ENCODE measurements around the gene MACROD1.

Gene MACROD1

DNA sequence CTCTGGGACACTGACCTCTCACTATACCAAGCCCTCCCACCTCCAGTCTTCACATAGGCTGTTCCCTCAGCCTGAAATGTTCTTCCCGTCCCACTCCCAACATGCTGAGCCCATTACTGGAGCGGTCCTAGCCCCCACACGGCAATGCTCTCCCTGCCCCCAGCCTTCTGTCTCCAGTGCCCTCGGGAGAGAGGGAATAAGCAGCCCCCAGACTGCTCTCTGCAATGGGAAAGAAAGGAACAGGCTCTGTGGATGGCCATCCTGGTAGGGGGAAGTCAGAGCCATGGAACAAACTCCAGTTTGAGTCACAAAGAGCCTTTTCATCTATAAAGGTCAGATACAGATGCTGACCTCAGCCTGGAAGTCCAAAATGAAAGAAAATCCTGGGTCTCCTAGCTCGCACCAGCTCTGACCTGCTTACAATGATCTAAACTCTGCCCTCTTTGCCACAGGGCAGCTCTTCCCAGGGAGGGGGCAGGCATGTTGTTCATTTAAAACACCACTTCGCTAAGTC is 67.5 kb downstream of the MACROD1 start:
- Histone ChIP-seq H3K27me3 (replicated peaks; ENCODE audit: control insufficient read depth, insufficient read depth, low read length) (no peaks in the 10 kb centered on the region; the same call in none of the 2 replicates), H3K4me3 (replicated peaks; ENCODE audit: low read depth, low read length) (no peak overlapping the region), H3K36me3 (ENCODE audit: control insufficient read depth, insufficient read depth, low read length) (no peaks in the 10 kb centered on the region)
- TF ChIP-seq, protein P1, sequence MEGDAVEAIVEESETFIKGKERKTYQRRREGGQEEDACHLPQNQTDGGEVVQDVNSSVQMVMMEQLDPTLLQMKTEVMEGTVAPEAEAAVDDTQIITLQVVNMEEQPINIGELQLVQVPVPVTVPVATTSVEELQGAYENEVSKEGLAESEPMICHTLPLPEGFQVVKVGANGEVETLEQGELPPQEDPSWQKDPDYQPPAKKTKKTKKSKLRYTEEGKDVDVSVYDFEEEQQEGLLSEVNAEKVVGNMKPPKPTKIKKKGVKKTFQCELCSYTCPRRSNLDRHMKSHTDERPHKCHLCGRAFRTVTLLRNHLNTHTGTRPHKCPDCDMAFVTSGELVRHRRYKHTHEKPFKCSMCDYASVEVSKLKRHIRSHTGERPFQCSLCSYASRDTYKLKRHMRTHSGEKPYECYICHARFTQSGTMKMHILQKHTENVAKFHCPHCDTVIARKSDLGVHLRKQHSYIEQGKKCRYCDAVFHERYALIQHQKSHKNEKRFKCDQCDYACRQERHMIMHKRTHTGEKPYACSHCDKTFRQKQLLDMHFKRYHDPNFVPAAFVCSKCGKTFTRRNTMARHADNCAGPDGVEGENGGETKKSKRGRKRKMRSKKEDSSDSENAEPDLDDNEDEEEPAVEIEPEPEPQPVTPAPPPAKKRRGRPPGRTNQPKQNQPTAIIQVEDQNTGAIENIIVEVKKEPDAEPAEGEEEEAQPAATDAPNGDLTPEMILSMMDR (IDR thresholded peaks at IDR 0.05; ENCODE audit: insufficient read depth, low read length, poor library complexity, severe bottlenecking) = no peak
- DNase-seq (ENCODE audit: extremely low read depth, insufficient read length) = no peak

DNA sequence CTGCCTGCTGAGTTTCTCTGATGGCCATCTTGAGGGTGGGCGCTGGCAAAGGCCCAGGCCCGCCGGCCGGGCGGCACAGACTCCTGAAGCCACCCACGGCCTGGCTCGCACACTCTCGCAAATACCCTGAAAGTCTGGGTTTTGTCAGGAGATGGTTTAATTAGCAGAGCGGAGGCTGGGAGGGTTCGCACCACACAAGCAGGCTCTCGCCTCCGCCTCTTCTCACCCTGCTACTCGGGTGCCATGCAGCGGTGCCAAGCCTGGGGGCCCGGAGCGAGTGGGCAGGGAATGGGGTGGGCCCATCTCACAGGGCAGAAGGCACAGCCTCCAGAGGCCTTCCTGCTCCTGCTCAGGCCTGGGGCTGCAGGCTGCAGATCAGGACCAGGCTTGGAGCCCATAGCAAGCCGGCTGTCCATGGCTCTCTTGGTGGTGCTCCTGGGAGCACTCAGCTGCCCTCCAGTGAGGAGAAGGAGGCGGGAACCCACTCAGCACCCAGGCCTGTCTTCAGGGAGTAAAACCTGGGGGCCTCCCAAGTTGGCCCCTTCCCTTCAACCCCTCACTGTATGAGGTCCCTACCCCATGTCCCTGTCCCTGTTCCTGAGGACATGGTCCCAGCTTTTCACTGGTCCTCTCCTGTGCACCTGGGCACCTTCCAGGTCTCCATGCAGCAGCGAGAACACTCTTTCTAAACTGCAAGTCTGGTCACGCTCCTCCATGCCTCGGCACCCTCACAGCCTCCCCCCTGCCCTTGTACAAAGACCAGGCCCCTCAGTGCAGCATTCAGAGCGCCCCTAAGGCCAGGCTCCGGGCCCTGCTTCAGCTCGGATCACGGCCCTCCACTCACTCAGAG is 68.2 kb downstream of the MACROD1 start:
- H3K27me3 ChIP-seq (replicated peaks; ENCODE audit: control insufficient read depth, insufficient read depth, low read length) = no peaks in the 10 kb centered on the region; the same call in none of the 2 replicates
- no peak overlapping the region for H3K4me3 ChIP-seq (replicated peaks; ENCODE audit: low read depth, low read length)
- DNase-seq (ENCODE audit: extremely low read depth, insufficient read length) = no peak
- TF ChIP-seq, protein P1 (IDR thresholded peaks at IDR 0.05; ENCODE audit: insufficient read depth, low read length, poor library complexity, severe bottlenecking) = no peak
- H3K36me3 ChIP-seq (ENCODE audit: control insufficient read depth, insufficient read depth, low read length) = no peaks in the 10 kb centered on the region

DNA sequence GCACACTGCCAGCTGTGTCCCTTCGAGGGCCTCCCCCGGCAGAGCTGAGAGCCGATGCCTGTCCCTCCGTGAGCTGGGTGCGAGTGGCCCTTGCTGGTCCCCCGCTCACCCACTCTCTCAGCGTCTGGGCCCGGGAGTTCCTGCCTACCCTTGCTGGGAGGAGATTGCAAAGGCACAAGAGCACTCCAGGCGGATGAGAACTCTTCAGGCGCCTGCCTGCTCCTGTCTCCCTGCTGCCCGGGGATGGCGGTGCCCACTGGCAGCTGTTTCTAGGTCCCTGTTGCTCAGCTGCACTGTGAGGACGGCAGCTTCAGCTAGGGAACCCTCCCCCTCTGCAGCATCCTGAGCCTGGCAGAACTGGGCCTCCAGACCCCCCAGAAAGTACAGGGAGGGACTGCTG is 69.1 kb downstream of the MACROD1 start:
- no peak for DNase-seq (ENCODE audit: extremely low read depth, insufficient read length)
- Histone ChIP-seq H3K27me3 (replicated peaks; ENCODE audit: control insufficient read depth, insufficient read depth, low read length) (no peaks in the 10 kb centered on the region; the same call in none of the 2 replicates), H3K36me3 (ENCODE audit: control insufficient read depth, insufficient read depth, low read length) (no peaks in the 10 kb centered on the region), H3K4me3 (replicated peaks; ENCODE audit: low read depth, low read length) (no peak overlapping the region)
- TF ChIP-seq, protein P1 (IDR thresholded peaks at IDR 0.05; ENCODE audit: insufficient read depth, low read length, poor library complexity, severe bottlenecking) = no peak

DNA sequence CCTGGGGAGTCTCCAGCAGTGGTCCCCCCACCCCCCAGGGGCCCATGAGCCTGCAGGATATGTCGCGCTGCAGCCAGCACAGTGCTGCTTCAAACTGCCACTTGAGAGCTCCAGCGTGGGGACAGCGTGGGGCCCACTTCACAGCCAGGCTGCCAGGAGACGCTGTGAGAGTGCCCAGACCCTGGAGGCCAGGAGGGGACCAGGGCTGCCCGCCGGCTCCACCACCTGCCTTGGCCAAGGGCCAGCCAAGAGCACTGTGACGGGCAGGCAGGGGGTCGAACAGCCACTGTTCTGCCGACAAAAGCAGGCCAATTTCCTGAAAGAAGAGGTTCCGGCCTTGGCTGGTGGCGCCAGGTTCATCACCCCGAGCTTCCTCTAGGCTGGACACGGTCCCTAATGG is 70.0 kb downstream of the MACROD1 start:
- no peak for DNase-seq (ENCODE audit: extremely low read depth, insufficient read length)
- TF ChIP-seq, protein P1 (IDR thresholded peaks at IDR 0.05; ENCODE audit: insufficient read depth, low read length, poor library complexity, severe bottlenecking) = no peak
- no peaks in the 10 kb centered on the region; the same call in none of the 2 replicates for H3K27me3 ChIP-seq (replicated peaks; ENCODE audit: control insufficient read depth, insufficient read depth, low read length)

DNA sequence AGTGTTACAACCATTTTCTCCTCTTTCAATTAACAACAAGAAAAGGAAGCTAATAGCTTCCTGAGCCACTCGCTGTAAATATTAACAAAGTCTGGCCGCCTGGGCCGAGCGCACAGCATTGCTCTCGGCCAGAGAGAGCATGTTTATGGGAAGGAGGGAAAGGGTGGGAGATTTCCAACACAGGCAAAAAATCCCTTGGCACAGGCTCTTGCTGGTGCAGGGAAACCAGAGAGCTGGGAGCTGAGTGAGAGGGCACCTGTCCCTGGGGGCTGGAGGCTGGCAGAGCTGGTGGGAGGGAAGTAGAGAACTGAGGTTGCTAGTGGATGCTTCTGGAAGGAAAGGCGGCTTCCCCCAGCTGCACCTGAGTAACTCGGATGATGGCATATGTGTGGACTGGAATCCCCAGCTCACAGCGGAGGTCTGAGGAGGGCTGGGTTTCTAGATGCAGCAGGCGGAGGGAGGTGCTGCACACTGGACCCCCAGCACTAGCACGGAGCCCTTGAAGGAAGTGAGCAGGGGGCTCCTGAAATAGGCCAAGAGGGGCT is 70.6 kb downstream of the MACROD1 start:
- no peaks in the 10 kb centered on the region; the same call in none of the 2 replicates for H3K27me3 ChIP-seq (replicated peaks; ENCODE audit: control insufficient read depth, insufficient read depth, low read length)
- TF ChIP-seq, protein P1 (IDR thresholded peaks at IDR 0.05; ENCODE audit: insufficient read depth, low read length, poor library complexity, severe bottlenecking) = no peak
- DNase-seq (ENCODE audit: extremely low read depth, insufficient read length) = no peak
- no peak overlapping the region for H3K4me3 ChIP-seq (replicated peaks; ENCODE audit: low read depth, low read length)
- no peaks in the 10 kb centered on the region for H3K36me3 ChIP-seq (ENCODE audit: control insufficient read depth, insufficient read depth, low read length)

More for the DNA sequence above, 70.0 kb downstream of the MACROD1 start:
- Histone ChIP-seq H3K4me3 (replicated peaks; ENCODE audit: low read depth, low read length) (no peak overlapping the region), H3K36me3 (ENCODE audit: control insufficient read depth, insufficient read depth, low read length) (no peaks in the 10 kb centered on the region)

All from GM06990 (cell line).